K562 (cell line): ENCODE data around the gene NEXN. TPM values are rescaled to one million over a fixed set of nuclear protein-coding genes. Genes with fewer than 3 reads are reported as not detected.

Experiments used
- ATAC-seq: fragments of 200-7000 bp; cut with Tn5 transposase; 3 replicates; pipeline ENCODE4 v1.9.1; 2020; ENCODE audit warnings: moderate library complexity
- BruUV-seq: library from RNA; stranded (reverse); fragments of 400-500 nt; replicated peaks from 2 replicates; lab custom pipeline; 2021; lab: Mats Ljungman, UMichigan
- CTCF ChIA-PET: fragments of 300-600 bp; formaldehyde crosslinking; extraction: SDS; loops from one replicate; lab custom pipeline; 2021; ENCODE audit warnings: low intra/inter-chr PET ratio; lab: Yijun Ruan, JAX
- POLR2A ChIA-PET: fragments of 300-600, 350-650 bp; sonication (Branson Sonifier 250); formaldehyde crosslinking; extraction: SDS; loops from one replicate; lab custom pipeline; 2021; ENCODE audit warnings: antibody characterized with exemption, inconsistent platforms; lab: Yijun Ruan, JAX
- DNase-seq, 4 experiments: peaks; one replicate each; pipeline versions ENCODE4 v3.0.0 to v3.0.0-alpha.2; 2011 to 2018; ENCODE audit warnings: low spot score in 3 of 4, mixed read lengths in 3 of 4; ENCODE audit errors: extremely low read depth in 1 of 4
- FAIRE-seq: peaks from 2 replicates; lab custom pipeline; 2011; peaks lifted over from hg19 to GRCh38; lab: Jason Lieb, UNC
- H2AFZ ChIP-seq: 2 replicates; pipeline ENCODE4 v1.6.0; 2011; ENCODE audit warnings: low read depth, low read length, control low read depth, inconsistent platforms
- H3K27ac ChIP-seq: fragments of 200-600 bp; 3 replicates; pipeline ENCODE4 v1.8.0; 2011; ENCODE audit warnings: low read depth, mild to moderate bottlenecking, control low read depth, inconsistent platforms, low read length, moderate library complexity, mixed read lengths; ENCODE audit errors: extremely low read depth
- H3K27me3 ChIP-seq, 2 experiments: fragments of 300-600 bp in 1 of 2; 2 replicates in 1 of 2; 3 replicates in 1 of 2; pipeline versions ENCODE4 v1.6.0 to v1.8.0; 2011; ENCODE audit warnings: inconsistent platforms in 2 of 2, low read length in 2 of 2, mild to moderate bottlenecking in 1 of 2, mixed read lengths in 1 of 2, moderate library complexity in 1 of 2; ENCODE audit not compliant: control insufficient read depth in 2 of 2, insufficient read depth in 2 of 2
- H3K36me3 ChIP-seq: fragments of 300-600 bp; 3 replicates; pipeline ENCODE4 v1.8.0; 2011; ENCODE audit warnings: mild to moderate bottlenecking, low read length, inconsistent platforms; ENCODE audit not compliant: control insufficient read depth, insufficient read depth
- H3K4me1 ChIP-seq, 2 experiments: fragments of 200-600 bp in 1 of 2; replicated peaks in 1 of 2; 2 replicates in 1 of 2; 3 replicates in 1 of 2; pipeline versions ENCODE4 v1.5.1 to v1.8.0; 2011; ENCODE audit warnings: inconsistent platforms in 2 of 2, low read length in 2 of 2, mild to moderate bottlenecking in 1 of 2, mixed read lengths in 1 of 2, moderate library complexity in 1 of 2; ENCODE audit not compliant: control insufficient read depth in 2 of 2, insufficient read depth in 2 of 2
- H3K4me2 ChIP-seq: 2 replicates; pipeline ENCODE4 v1.6.1; 2011; ENCODE audit warnings: low read length, control low read depth, inconsistent platforms, mixed read lengths; ENCODE audit not compliant: insufficient read depth
- H3K4me3 ChIP-seq: fragments of 200-600 bp; sonication (generic), shearing (Covaris generic); 2 replicates; pipeline ENCODE4 v1.5.1; 2016; ENCODE audit warnings: control low read depth, inconsistent platforms
- H3K79me2 ChIP-seq: fragments of 200-600 bp; 3 replicates; pipeline ENCODE4 v1.8.0; 2011; ENCODE audit warnings: low read length, inconsistent platforms; ENCODE audit not compliant: control insufficient read depth, insufficient read depth
- H3K9ac ChIP-seq, 2 experiments: 2 replicates each; pipeline versions ENCODE4 v1.6.0 to v1.6.1; 2011; ENCODE audit warnings: low read depth in 2 of 2, low read length in 2 of 2, control low read depth in 1 of 2, inconsistent platforms in 1 of 2, mild to moderate bottlenecking in 1 of 2, mixed read lengths in 1 of 2; ENCODE audit not compliant: insufficient read depth in 1 of 2
- H3K9me1 ChIP-seq: one replicate; pipeline ENCODE4 v1.6.0; 2011; ENCODE audit warnings: inconsistent platforms, mild to moderate bottlenecking, low read length, moderate library complexity; ENCODE audit not compliant: control insufficient read depth, insufficient read depth
- H3K9me3 ChIP-seq: replicated peaks from 2 replicates; pipeline ENCODE4 v1.5.1; 2011; ENCODE audit warnings: low read depth, low read length, inconsistent platforms; ENCODE audit not compliant: control insufficient read depth, insufficient read depth
- H4K20me1 ChIP-seq: replicated peaks from 2 replicates; pipeline ENCODE4 v1.6.1; 2011; ENCODE audit warnings: low read length, inconsistent platforms, mixed read lengths; ENCODE audit not compliant: control insufficient read depth, insufficient read depth
- CTBP1 ChIP-seq: fragments of 450-650 bp; IDR thresholded peaks from 2 replicates; pipeline ENCODE4 v1.6.1; 2016; ENCODE audit warnings: borderline replicate concordance
- ETV5 ChIP-seq: sonication (generic); formaldehyde crosslinking; IDR thresholded peaks from 2 replicates; pipeline ENCODE4 v1.4.0; 2020; ENCODE audit warnings: low read depth, mild to moderate bottlenecking, missing genetic modification reagents
- HMGN3 ChIP-seq: IDR thresholded peaks from 2 replicates; pipeline ENCODE4 v1.6.1; 2011; ENCODE audit warnings: borderline replicate concordance, low read depth, mild to moderate bottlenecking, mixed read lengths, low read length; ENCODE audit not compliant: insufficient read length; ENCODE audit errors: extremely low read depth
- MTA2 ChIP-seq: fragments of 450-650 bp; IDR thresholded peaks from 2 replicates; pipeline ENCODE4 v1.6.1; 2016; ENCODE audit warnings: low read depth
- MYC ChIP-seq, 2 experiments: fragments of 250-450 bp in 1 of 2; sonication (Bioruptor Pico) in 1 of 2; IDR thresholded peaks; 2 replicates each; pipeline versions ENCODE4 v1.5.1 to v1.6.1; 2012 to 2021; ENCODE audit warnings: low read depth in 2 of 2, borderline replicate concordance in 1 of 2, improper control_type of control experiment in 1 of 2, low read length in 1 of 2, mild to moderate bottlenecking in 1 of 2, moderate library complexity in 1 of 2
- NCOA6 ChIP-seq: fragments of 450-650 bp; IDR thresholded peaks from 2 replicates; pipeline ENCODE4 v1.6.1; 2017; ENCODE audit warnings: mild to moderate bottlenecking
- SMARCE1 ChIP-seq: fragments of 450-650 bp; IDR thresholded peaks from 2 replicates; pipeline ENCODE4 v1.7.1; 2016; ENCODE audit warnings: mild to moderate bottlenecking
- TAF1 ChIP-seq: IDR thresholded peaks from 2 replicates; pipeline ENCODE4 v1.6.1; 2011; ENCODE audit warnings: mild to moderate bottlenecking, low read length, moderate library complexity; ENCODE audit not compliant: insufficient read depth, control insufficient read depth, severe bottlenecking; ENCODE audit errors: extremely low read depth
- in situ Hi-C: fragments of 300-500 bp; cut with MboI; formaldehyde crosslinking; loops from 4 replicates; pipeline ENCODE4 v1.15.0; 2018; ENCODE audit warnings: inconsistent platforms, mixed read lengths
- intact Hi-C: fragments of 100-400 bp; cut with micrococcal nuclease; formaldehyde crosslinking; loops from 2 replicates; pipeline ENCODE4 v1.14.2; 2022
- polyA plus RNA-seq, 8 experiments: library from polyadenylated mRNA; depleted of rRNA in 4 of 8; stranded (reverse) in 5 of 8; unstranded in 3 of 8; fragments of >200 nt; fragmentation: Nextera tagmentation in 2 of 8; fragmentation: Illumina TruSeq in 1 of 8; extraction: Ambion mirVana in 2 of 8; extraction: Trizol in 1 of 8; gene quantifications; 2 replicates each; pipeline versions ENCODE4 v1.2.1 to v1.2.3, GENCODE V29; 2011 to 2014; ENCODE audit warnings: inconsistent platforms in 1 of 8, missing spikeins in 1 of 8
- total RNA-seq, 7 experiments: library from RNA; depleted of rRNA in 6 of 7; stranded (reverse); fragments of >200 nt in 6 of 7; fragmentation: Illumina TruSeq in 2 of 7; extraction: Trizol in 2 of 7; gene quantifications; 2 replicates each; pipeline versions ENCODE4 v1.2.1 to v1.2.3, GENCODE V29; 2011 to 2021; ENCODE audit warnings: low replicate concordance in 1 of 7
- TF ChIP-seq, protein P1 (sequence below): fragments of 250-450 bp; sonication (Bioruptor Pico); IDR thresholded peaks from 2 replicates; pipeline ENCODE4 v1.5.0; 2021; ENCODE audit warnings: mild to moderate bottlenecking, borderline replicate concordance
- TF ChIP-seq, protein P2 (sequence below): fragments of 450-650 bp; IDR thresholded peaks from one replicate; pipeline ENCODE4 v1.6.1; 2018; ENCODE audit warnings: mild to moderate bottlenecking, moderate library complexity; ENCODE audit not compliant: partially characterized antibody

The NEXN gene
- total and polyA plus RNA-seq, 9 of the 15 experiments (the other 6 are each of a cell fraction or from before 2014, with no cell fraction given) = 0.18 to 1.8 (median 0.76) TPM

DNA sequence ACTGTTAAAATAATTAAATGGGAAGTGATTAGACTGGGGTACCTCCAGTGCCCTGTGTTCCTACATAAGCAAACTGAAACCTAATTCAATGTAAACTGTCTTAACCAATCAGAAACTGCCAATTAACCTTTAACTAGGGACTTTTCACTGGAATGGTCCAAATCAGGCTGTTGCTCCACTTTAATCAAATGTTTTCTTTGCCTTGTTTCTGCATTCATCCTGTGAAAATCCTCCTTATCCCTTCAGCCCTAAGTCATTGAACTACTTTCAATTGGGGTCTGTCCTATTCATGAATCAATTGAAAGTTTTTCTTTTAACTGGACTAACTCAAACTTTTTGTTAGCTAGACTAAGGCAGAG is 95.6 kb downstream of the NEXN start:
- Histone ChIP-seq H3K9me3 (no peaks in the 10 kb centered on the region), H3K9me1 (no peaks in the 10 kb centered on the region), H3K79me2 (peaks cover 87% of the 10 kb centered on the region), H3K4me1 (peaks cover 0 to 5% of the 10 kb centered on the region in 2 experiments; a peak in 2 of 5 replicates), H3K9ac (no peak overlapping the region), H3K36me3 (peaks cover 33% of the 10 kb centered on the region), H3K4me2 (no peak overlapping the region), H4K20me1 (no peaks in the 10 kb centered on the region; the same call in 1 of the 2 replicates), H3K27me3 (no peaks in the 10 kb centered on the region), H3K4me3 (no peak overlapping the region), H2AFZ (no peak overlapping the region), H3K27ac (no peak overlapping the region)
- POLR2A ChIA-PET = interaction anchor here (0.7 to 9.1 kb wide), 3 partner anchors 10 to 18 kb away, joined by 3 to 118 read pairs (median 5); partner anchors contain the start of gene DNAJB4
- TF ChIP-seq CTBP1 (no peak), NCOA6 (no peak), TAF1 (no peak), ETV5 (CRISPR knock-in tag) (no peak), SMARCE1 (no peak), MYC (IDR thresholded peaks at IDR 0.05; ENCODE audit: low read depth, low read length) (no peak), MYC (CRISPR knock-in tag; IDR thresholded peaks at IDR 0.05; ENCODE audit: borderline replicate concordance, low read depth) (no peak), MTA2 (no peak), HMGN3 (no peak)
- TF ChIP-seq, protein P1, sequence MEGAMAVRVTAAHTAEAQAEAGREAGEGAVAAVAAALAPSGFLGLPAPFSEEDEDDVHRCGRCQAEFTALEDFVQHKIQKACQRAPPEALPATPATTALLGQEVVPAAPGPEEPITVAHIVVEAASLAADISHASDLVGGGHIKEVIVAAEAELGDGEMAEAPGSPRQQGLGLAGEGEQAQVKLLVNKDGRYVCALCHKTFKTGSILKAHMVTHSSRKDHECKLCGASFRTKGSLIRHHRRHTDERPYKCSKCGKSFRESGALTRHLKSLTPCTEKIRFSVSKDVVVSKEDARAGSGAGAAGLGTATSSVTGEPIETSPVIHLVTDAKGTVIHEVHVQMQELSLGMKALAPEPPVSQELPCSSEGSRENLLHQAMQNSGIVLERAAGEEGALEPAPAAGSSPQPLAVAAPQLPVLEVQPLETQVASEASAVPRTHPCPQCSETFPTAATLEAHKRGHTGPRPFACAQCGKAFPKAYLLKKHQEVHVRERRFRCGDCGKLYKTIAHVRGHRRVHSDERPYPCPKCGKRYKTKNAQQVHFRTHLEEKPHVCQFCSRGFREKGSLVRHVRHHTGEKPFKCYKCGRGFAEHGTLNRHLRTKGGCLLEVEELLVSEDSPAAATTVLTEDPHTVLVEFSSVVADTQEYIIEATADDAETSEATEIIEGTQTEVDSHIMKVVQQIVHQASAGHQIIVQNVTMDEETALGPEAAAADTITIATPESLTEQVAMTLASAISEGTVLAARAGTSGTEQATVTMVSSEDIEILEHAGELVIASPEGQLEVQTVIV (CRISPR knock-in tag) = no peak
- TF ChIP-seq, protein P2, sequence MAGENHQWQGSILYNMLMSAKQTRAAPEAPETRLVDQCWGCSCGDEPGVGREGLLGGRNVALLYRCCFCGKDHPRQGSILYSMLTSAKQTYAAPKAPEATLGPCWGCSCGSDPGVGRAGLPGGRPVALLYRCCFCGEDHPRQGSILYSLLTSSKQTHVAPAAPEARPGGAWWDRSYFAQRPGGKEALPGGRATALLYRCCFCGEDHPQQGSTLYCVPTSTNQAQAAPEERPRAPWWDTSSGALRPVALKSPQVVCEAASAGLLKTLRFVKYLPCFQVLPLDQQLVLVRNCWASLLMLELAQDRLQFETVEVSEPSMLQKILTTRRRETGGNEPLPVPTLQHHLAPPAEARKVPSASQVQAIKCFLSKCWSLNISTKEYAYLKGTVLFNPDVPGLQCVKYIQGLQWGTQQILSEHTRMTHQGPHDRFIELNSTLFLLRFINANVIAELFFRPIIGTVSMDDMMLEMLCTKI = no peak
- BruUV-seq = no TSS peak
- in situ Hi-C loops (no loop called here), intact Hi-C loops (no loop called here)
- DNase-seq = no peak
- no peak for FAIRE-seq
- CTCF ChIA-PET = interaction anchor here (1.1 kb wide), 1 partner anchor 130 kb away, joined by 3 read pairs; no protein-coding TSS in a partner anchor
- no peak for ATAC-seq
